IPS DF 4.7 (cell line): ENCODE results near the gene TMEM168.

Experiments used
- DNase-seq: peaks from one replicate; pipeline ENCODE4 v3.0.0-alpha.2; 2013; ENCODE audit warnings: low spot score; ENCODE audit errors: extremely low read depth

TMEM168 gene

GRCh38 chr7:112721366-112721765 lies 68.8 kb downstream of the TMEM168 start:
- DNase-seq = no peak

GRCh38 chr7:112715525-112715924 lies 74.7 kb downstream of the TMEM168 start:
- no peak for DNase-seq

DNA sequence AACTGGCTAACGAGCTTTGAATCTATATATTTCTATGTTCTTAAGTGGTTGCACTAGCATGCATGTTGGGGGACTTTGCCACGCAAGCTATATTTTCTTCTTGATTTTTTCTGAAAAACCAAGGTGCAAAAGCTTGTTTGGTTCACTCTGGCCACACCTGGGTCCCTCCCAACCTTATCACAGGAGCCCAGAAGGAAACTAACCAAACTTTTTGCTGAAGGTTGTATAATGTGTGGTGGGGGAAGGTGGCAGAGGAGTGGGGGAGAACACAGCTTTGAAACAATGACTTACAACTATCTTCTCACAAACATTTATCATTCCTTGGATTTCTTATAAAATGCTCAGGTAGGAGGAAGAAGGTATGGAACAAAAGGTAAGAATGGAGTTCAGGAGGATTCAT lies 75.3 kb downstream of the TMEM168 start:
- DNase-seq = no peak
